ENCODE measurements around the gene SRSF1. TPM values are rescaled to one million over a fixed set of nuclear protein-coding genes. Genes with fewer than 3 reads are reported as not detected.
A peak's percentile ranks its signal among the peaks of the same experiment; 100 is the strongest.

The SRSF1 gene
- total and polyA plus RNA-seq, 4 donors = 76.7 to 235 (median 156) TPM

- no peak overlapping the region for H3K4me3 ChIP-seq
- H3K27me3 ChIP-seq (ENCODE audit: control insufficient read depth in 3 of 3, insufficient read depth in 3 of 3, low read length in 2 of 3) = no peaks in the 10 kb centered on the region
- peaks cover 0 to 28% (median 0%) of the 10 kb centered on the region in 5 donors for H3K4me1 ChIP-seq (ENCODE audit: control insufficient read depth in 5 of 5, insufficient read depth in 5 of 5, low read length in 5 of 5)
- no peak overlapping the region for H3K27ac ChIP-seq (ENCODE audit: low read depth in 1 of 2, low read length in 1 of 2)
- H3K36me3 ChIP-seq (ENCODE audit: control insufficient read depth in 4 of 4, insufficient read depth in 4 of 4, low read length in 4 of 4) = peaks cover 7 to 40% (median 14%) of the 10 kb centered on the region in 4 donors
- H3K9me3 ChIP-seq (ENCODE audit: control insufficient read depth in 4 of 4, insufficient read depth in 3 of 4, low read length in 3 of 4) = no peaks in the 10 kb centered on the region
- DNase-seq (no peak), ATAC-seq (ENCODE audit: insufficient read depth, low FRiP score) (no peak)
- TF ChIP-seq, protein P1, sequence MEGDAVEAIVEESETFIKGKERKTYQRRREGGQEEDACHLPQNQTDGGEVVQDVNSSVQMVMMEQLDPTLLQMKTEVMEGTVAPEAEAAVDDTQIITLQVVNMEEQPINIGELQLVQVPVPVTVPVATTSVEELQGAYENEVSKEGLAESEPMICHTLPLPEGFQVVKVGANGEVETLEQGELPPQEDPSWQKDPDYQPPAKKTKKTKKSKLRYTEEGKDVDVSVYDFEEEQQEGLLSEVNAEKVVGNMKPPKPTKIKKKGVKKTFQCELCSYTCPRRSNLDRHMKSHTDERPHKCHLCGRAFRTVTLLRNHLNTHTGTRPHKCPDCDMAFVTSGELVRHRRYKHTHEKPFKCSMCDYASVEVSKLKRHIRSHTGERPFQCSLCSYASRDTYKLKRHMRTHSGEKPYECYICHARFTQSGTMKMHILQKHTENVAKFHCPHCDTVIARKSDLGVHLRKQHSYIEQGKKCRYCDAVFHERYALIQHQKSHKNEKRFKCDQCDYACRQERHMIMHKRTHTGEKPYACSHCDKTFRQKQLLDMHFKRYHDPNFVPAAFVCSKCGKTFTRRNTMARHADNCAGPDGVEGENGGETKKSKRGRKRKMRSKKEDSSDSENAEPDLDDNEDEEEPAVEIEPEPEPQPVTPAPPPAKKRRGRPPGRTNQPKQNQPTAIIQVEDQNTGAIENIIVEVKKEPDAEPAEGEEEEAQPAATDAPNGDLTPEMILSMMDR (IDR thresholded peaks at IDR 0.05; ENCODE audit: control extremely low read depth, extremely low read depth) = no peak
- no peak overlapping the region for H3K9ac ChIP-seq (ENCODE audit: insufficient read depth in 1 of 2, low read length in 2 of 2)
Measured at GRCh38 chr17:57999010-57999495, 8.0 kb downstream of the SRSF1 start.

DNA sequence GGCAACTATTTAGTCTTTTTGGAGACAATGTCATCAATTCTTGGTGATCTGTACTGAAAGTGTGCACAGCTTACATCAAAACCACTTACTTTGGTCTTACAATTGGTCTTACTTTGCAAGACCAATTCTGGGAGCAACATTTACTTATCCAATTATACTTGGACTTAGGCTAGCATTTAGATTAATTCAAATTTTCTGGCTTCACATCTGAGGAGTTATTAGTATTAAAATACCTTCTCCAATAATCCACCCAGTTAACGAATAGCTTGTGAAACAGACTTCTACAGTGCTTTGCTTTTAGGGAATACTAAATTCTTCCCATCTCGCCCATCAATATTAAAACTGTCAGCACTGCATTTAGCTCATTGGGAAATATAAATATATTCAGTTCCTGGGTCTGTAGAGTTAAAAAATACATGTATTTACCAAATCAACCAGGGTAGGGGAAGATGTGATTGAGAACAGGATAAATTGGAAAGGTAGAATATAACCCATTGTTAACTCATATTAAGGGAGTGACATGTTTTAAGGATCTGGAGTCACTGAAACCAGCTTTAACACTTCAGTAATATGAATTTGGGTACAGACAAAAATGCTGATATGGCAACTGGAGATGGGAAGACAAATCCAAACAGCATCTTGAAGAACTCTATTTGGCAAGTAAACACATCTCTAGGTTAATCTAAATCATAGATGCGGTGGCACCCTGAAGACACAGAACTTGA, 9.8 kb downstream of the SRSF1 start:
- no peak for DNase-seq
- Histone ChIP-seq H3K27me3 (ENCODE audit: control insufficient read depth in 3 of 3, insufficient read depth in 3 of 3, low read length in 2 of 3) (no peaks in the 10 kb centered on the region), H3K9me3 (ENCODE audit: control insufficient read depth in 4 of 4, insufficient read depth in 3 of 4, low read length in 3 of 4) (no peaks in the 10 kb centered on the region), H3K9ac (ENCODE audit: insufficient read depth in 1 of 2, low read length in 2 of 2) (no peak overlapping the region), H3K27ac (ENCODE audit: low read depth in 1 of 2, low read length in 1 of 2) (no peak overlapping the region), H3K4me1 (ENCODE audit: control insufficient read depth in 5 of 5, insufficient read depth in 5 of 5, low read length in 5 of 5) (peaks cover 0 to 17% (median 4%) of the 10 kb centered on the region in 5 donors), H3K36me3 (ENCODE audit: control insufficient read depth in 4 of 4, insufficient read depth in 4 of 4, low read length in 4 of 4) (peaks cover 1 to 25% (median 11%) of the 10 kb centered on the region in 4 donors), H3K4me3 (no peak overlapping the region)
- no peak for ATAC-seq (ENCODE audit: insufficient read depth, low FRiP score)
- WGBS, 2 donors = 90 to 96% methylated on average over 3 of the region's 3 CpGs
- TF ChIP-seq, protein P1 (IDR thresholded peaks at IDR 0.05; ENCODE audit: control extremely low read depth, extremely low read depth) = no peak

DNA sequence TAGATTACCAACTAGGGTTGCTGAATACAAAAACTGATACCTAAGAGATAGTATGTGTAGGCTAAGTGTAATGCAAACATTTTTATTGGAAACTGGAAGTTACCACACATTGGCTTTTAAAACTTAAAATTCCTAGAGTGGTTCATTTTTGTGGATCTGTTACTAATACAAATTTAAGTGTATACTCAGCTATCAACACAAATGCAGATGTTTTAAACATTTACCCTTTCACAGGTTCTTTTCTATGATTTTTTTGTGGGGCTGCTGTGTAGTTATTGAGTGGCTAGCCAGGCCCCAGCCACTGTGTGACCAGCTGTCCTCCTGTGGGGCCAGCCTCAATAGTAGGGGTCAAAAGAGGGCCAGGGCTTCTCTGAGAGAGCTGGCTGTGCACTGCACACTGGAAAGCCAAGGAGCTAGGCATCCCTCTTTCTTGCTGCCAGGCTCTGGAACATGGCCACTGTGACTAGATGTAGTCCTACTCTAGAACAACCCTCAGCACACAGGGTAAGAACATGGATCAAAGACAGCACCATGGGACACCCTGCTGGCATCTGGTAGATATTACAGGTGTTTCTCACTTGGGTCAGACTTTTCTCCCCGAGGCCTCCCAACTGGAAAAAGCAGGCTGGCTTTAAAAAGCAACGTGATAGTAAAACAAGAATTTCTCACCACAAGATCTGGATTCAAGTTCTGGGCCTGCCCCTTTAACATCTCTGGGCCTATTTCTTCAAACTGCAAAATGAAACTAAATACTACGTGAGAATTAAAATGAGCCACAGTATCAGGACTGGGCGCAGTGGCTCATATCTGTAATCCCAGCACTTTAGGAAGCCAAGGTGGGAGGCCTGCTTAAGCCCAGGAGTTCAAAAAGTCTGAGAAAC, 11.7 kb downstream of the SRSF1 start:
- no peaks in the 10 kb centered on the region for H3K9me3 ChIP-seq (ENCODE audit: control insufficient read depth in 4 of 4, insufficient read depth in 3 of 4, low read length in 3 of 4)
- peak; percentile 88 for ATAC-seq (ENCODE audit: insufficient read depth, low FRiP score)
- peak overlapping the region in 1 of 2 donors; percentile 14 for H3K9ac ChIP-seq (ENCODE audit: insufficient read depth in 1 of 2, low read length in 2 of 2)
- H3K36me3 ChIP-seq (ENCODE audit: control insufficient read depth in 4 of 4, insufficient read depth in 4 of 4, low read length in 4 of 4) = peaks cover 1 to 11% (median 8%) of the 10 kb centered on the region in 4 donors
- WGBS, 2 donors = 37 to 38% methylated on average over 4 of the region's 4 CpGs
- TF ChIP-seq, protein P1 (IDR thresholded peaks at IDR 0.05; ENCODE audit: control extremely low read depth, extremely low read depth) = peak; percentile 52
- peak overlapping the region; percentile 30 to 77 for H3K27ac ChIP-seq (ENCODE audit: low read depth in 1 of 2, low read length in 1 of 2)
- no peak overlapping the region for H3K4me3 ChIP-seq
- peak; percentile 78 to 86 (median 85) for DNase-seq
- no peaks in the 10 kb centered on the region for H3K27me3 ChIP-seq (ENCODE audit: control insufficient read depth in 3 of 3, insufficient read depth in 3 of 3, low read length in 2 of 3)
- peaks cover 0 to 16% (median 4%) of the 10 kb centered on the region in 5 donors for H3K4me1 ChIP-seq (ENCODE audit: control insufficient read depth in 5 of 5, insufficient read depth in 5 of 5, low read length in 5 of 5)
